T-helper 17 cell (primary cell): Measurements from ENCODE around the gene IFITM1. TPM values are rescaled to one million over a fixed set of nuclear protein-coding genes. Genes with fewer than 3 reads are reported as not detected.
A peak's percentile ranks its signal among the peaks of the same experiment; 100 is the strongest.

Experiments used
- ATAC-seq: fragments of 150-1000 bp; cut with Tn5 transposase; 2 replicates; pipeline ENCODE4 v1.10.0; 2021; ENCODE audit warnings: mild to moderate bottlenecking, moderate library complexity
- DNase-seq, 3 donors: peaks; one replicate each; pipeline versions ENCODE4 v3.0.0 to v3.0.0-alpha.2; 2020 to 2021
- H3K9me3 ChIP-seq: one replicate; pipeline ENCODE4 v1.7.0; 2013; ENCODE audit warnings: low read length, mild to moderate bottlenecking; ENCODE audit not compliant: control insufficient read depth, poor library complexity, severe bottlenecking
- H3K27ac Mint-ChIP-seq: one replicate; pipeline ENCODE4 v1.8.0; 2022; ENCODE audit warnings: mild to moderate bottlenecking, moderate library complexity, mixed read lengths
- H3K27me3 Mint-ChIP-seq: one replicate; pipeline ENCODE4 v1.8.0; 2022; ENCODE audit warnings: mixed read lengths
- H3K36me3 Mint-ChIP-seq: one replicate; pipeline ENCODE4 v1.8.0; 2022; ENCODE audit warnings: low read depth, mixed read lengths
- H3K4me1 Mint-ChIP-seq: one replicate; pipeline ENCODE4 v1.8.0; 2022; ENCODE audit warnings: mild to moderate bottlenecking, mixed read lengths
- H3K4me3 Mint-ChIP-seq: one replicate; pipeline ENCODE4 v1.8.0; 2022; ENCODE audit warnings: mild to moderate bottlenecking, moderate library complexity, mixed read lengths
- total RNA-seq, 4 donors: library from RNA in 2 of 4; stranded (reverse) in 2 of 4; gene quantifications; one replicate each; pipeline ENCODE4 v1.2.3 and lab custom pipeline; 2022 to 2026

The IFITM1 gene
- total RNA-seq, 2 donors from 2014 or later, result 344 to 363 TPM

- ATAC-seq (no peak), DNase-seq (peak in 1 of 3 donors; percentile 3)
- Mint-ChIP-seq H3K4me3 (no peak overlapping the region), H3K36me3 (no peaks in the 10 kb centered on the region), H3K27ac (no peak overlapping the region), H3K27me3 (no peaks in the 10 kb centered on the region), H3K4me1 (peaks cover 22% of the 10 kb centered on the region)
- H3K9me3 ChIP-seq, result no peaks in the 10 kb centered on the region
Observed at GRCh38 chr11:293852-294661, 19.8 kb upstream of the IFITM1 start.

GRCh38 chr11:294780-295179 is 19.1 kb upstream of the IFITM1 start:
- H3K9me3 ChIP-seq, result no peaks in the 10 kb centered on the region
- Mint-ChIP-seq H3K36me3 (no peaks in the 10 kb centered on the region), H3K27me3 (no peaks in the 10 kb centered on the region), H3K4me3 (no peak overlapping the region), H3K27ac (no peak overlapping the region), H3K4me1 (peaks cover 18% of the 10 kb centered on the region)
- DNase-seq (peak in 1 of 3 donors; percentile 3), ATAC-seq (no peak)

- H3K9me3 ChIP-seq, result no peaks in the 10 kb centered on the region
- H3K36me3 Mint-ChIP-seq, result no peaks in the 10 kb centered on the region
- H3K4me3 Mint-ChIP-seq, result no peak overlapping the region
- peak in 1 of 3 donors; percentile 3 for DNase-seq
- no peak overlapping the region for H3K27ac Mint-ChIP-seq
- no peaks in the 10 kb centered on the region for H3K27me3 Mint-ChIP-seq
- no peak for ATAC-seq
- peaks cover 16% of the 10 kb centered on the region for H3K4me1 Mint-ChIP-seq
Observed at GRCh38 chr11:295351-296170, 18.3 kb upstream of the IFITM1 start.

DNA sequence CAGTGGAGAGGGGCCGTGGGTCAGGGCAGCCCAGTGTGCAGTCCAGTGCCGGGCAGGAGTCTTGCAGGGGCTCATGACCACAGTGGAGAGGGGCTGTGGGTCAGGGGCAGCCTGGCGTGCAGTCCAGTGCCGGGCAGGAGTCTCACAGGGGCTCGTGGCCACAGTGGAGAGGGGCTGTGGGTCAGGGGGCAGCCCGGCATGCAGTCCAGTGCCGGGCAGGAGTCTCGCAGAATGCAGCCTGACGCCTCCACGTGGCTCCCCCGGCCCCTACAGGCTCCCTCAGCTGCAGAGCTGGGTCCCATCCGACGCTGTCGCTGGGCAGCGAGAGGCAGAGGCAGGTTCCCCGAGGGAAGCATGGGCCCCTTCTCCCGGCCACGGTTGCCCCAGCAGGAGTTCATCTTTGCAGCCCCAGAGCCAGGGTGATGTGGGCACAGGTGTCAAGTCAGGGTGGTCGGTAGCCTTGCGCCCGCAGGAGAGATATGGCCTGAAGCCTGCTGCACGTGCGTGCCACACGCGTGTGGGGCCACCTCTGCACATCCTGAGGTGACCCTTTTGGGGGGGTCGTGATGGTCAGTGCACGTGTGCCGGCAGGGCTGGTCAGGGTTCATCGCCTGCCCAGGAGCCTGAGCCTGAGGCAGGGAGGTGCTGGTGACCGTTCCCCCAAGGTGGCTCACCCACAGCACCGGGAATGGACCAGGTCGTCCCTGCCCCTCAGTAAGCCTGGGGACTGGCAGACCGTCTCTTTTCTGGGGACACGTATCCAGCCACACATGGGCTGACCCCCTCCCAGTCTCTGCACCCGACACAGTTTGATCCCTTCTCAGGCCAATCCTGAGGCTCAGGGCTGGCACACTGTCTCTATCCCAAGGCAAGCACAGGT is 17.4 kb upstream of the IFITM1 start:
- DNase-seq, result peak in 1 of 3 donors; percentile 3
- H3K27ac Mint-ChIP-seq, result no peak overlapping the region
- H3K27me3 Mint-ChIP-seq, result no peaks in the 10 kb centered on the region
- ATAC-seq, result no peak
- H3K36me3 Mint-ChIP-seq, result no peaks in the 10 kb centered on the region
- H3K4me3 Mint-ChIP-seq, result no peak overlapping the region
- H3K9me3 ChIP-seq, result no peaks in the 10 kb centered on the region
- peaks cover 11% of the 10 kb centered on the region for H3K4me1 Mint-ChIP-seq

DNA sequence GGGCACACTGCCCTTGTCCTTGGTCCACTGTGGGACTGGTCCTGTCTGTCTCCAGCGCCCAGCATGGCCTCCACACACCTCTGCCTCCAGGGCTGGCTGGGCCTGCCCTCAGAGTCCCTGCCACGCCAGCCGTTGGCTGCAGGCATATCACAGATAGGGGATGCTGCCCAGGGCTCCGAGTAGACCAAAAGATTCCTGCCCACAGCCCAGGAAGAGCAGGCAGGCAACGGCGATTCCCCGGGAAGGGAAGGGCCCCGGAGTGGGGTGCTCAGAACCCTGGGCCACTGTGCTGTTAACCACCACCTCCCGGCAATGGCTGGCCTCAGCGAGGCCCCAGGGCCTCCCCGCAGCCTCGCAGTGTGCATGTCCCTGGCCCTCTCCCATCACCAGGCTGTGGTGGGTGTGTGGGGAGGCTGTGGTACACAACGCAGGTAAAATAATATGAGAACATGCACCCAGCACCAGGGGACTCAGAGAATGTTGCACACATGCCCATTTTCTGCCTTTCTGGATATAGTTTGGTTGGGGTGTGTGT is 16.7 kb upstream of the IFITM1 start:
- H3K4me3 Mint-ChIP-seq, result peak overlapping the region; percentile 72
- peak in 2 of 3 donors; percentile 4 to 10 for DNase-seq
- peak overlapping the region; percentile 81 for H3K27ac Mint-ChIP-seq
- peaks cover 11% of the 10 kb centered on the region for H3K4me1 Mint-ChIP-seq
- peak; percentile 40 for ATAC-seq
- H3K36me3 Mint-ChIP-seq, result no peaks in the 10 kb centered on the region
- no peaks in the 10 kb centered on the region for H3K9me3 ChIP-seq
- no peaks in the 10 kb centered on the region for H3K27me3 Mint-ChIP-seq

GRCh38 chr11:297586-298405 is 16.0 kb upstream of the IFITM1 start:
- peaks cover 14% of the 10 kb centered on the region for H3K4me1 Mint-ChIP-seq
- ATAC-seq, result peak; percentile 71
- DNase-seq, result peak; percentile 7 to 16 (median 11)
- no peaks in the 10 kb centered on the region for H3K36me3 Mint-ChIP-seq
- H3K4me3 Mint-ChIP-seq, result peak overlapping the region; percentile 72
- H3K27me3 Mint-ChIP-seq, result no peaks in the 10 kb centered on the region
- peak overlapping the region; percentile 81 for H3K27ac Mint-ChIP-seq
- H3K9me3 ChIP-seq, result no peaks in the 10 kb centered on the region

DNA sequence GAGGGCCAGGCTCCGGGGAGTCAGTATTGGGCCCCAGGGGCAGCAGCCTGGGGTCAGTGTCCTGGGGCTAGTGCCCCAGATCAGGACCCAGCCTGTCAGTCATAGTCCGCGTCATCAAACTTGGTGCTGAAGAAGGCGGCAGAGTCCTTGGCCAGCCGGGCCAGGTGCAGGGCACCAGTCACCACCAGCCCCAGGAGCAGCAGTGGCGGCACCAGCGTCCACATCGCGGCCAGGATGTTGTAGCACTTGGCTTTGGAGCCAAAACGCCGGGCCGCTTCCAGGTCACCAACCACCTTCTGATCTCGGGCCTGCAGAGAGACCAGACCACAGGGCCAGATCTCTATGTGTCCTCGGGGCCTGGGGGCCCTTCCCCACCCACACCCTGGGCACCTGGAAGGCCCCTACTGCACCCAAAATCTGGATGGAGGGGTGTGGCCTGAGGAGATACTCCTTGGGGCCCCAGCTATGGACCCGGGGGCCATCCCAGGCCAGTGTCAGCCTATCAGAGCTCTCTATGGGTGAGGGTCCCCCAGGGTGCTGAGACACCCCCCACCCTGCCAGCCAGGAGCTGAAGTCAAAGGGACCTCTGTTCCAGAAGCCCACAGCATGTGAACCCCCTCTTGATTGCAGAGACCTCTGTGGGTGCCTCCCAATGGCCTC is 15.3 kb upstream of the IFITM1 start:
- no peaks in the 10 kb centered on the region for H3K9me3 ChIP-seq
- DNase-seq (peak; percentile 4 to 9 (median 7)), ATAC-seq (no peak)
- Mint-ChIP-seq H3K4me1 (peaks cover 16% of the 10 kb centered on the region), H3K4me3 (no peak overlapping the region), H3K36me3 (no peaks in the 10 kb centered on the region), H3K27ac (peak overlapping the region; percentile 81), H3K27me3 (no peaks in the 10 kb centered on the region)

DNA sequence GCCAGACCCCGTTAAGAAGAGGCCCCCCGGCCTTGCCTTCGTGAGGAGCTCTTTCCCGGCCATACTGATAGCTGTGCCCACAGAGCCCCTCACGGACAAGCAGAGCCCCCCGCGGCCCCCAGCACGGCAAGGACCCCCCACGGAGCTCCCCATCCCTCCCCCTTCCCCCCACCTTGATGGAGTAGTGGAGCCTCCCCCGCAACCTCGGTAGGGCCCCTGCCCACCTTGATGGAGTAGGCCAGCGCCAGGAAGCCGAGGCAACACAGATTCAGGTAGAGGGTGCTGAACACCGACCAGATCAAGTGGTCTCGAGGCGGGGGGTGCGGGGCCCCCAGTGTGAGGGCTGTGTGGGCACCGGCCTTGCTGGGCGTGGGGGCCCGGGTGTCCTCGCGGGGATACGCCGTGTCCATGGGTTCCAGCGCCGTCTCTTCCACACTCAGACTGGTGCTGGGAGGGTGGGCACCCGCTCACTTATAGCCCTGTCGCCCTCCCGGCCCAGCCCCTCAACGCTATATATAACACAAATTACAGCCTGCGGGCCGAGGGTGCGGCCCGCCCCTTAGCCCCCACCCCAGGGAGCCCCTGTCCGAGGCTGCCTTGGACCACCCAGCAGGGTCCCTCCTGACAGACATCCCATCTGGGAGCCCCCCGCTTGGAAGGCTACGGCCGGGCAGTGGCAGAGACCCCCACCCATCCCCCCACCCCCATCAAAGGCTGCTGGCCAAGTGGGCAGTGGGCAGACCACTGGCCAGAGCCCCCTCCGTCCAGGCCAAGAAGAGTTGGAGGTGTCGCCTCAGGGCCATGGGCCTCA is 14.6 kb upstream of the IFITM1 start, which contains the start of gene IFITM5:
Gene IFITM5 (minus strand): TSS at position 446 of the 811 bp plus-strand sequence. CDS start 36 bp downstream, at position 410.
- Mint-ChIP-seq H3K4me3 (no peak within 1 kb of the TSS), H3K36me3 (no peaks in the 10 kb centered on the region), H3K27ac (peak within 1 kb of the TSS; percentile 81), H3K27me3 (no peaks in the 10 kb centered on the region), H3K4me1 (peaks cover 16% of the 10 kb centered on the region)
- no peaks in the 10 kb centered on the region for H3K9me3 ChIP-seq
- ATAC-seq, result no peak
- peak in 2 of 3 donors; percentile 4 to 9 for DNase-seq

DNA sequence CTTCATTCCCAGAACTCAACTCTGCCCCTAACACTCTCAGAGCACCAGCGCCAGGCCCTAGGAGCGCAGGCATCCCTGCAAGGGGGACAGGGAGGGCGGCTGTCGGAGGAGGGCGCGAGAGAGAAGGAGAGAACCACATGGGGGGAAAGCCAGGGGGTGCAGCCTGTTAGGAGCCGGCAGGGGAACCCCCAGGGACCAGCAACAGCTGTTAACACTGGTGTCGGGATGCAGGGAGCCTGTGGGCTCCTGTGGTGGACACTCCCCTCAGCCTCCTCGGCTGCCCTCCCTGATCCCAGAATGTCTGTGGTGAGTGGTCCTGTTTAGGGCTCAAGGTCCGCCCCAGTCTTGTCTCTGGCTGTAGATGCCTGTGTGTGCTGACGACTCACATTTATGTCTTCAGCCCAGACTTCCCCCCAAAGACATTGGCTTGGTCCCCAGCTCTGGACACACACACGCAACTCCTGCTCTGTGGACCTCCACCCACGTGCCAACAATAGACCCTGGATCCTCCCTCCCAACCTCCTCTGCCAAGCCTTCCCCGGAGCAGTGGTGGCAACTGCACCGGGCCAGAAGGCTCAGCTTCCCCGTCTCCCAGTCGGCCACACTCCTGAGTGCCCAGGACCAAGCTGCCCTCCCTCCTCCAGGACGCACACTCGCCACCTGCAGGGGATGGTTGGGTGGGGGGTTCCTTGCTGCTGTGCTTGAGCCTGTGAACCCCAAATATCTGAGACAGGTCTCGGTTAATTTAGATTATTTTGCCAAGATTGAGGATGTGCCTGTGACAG is 13.7 kb upstream of the IFITM1 start:
- H3K4me1 Mint-ChIP-seq, result peaks cover 16% of the 10 kb centered on the region
- no peaks in the 10 kb centered on the region for H3K27me3 Mint-ChIP-seq
- H3K36me3 Mint-ChIP-seq, result no peaks in the 10 kb centered on the region
- DNase-seq (peak in 1 of 3 donors; percentile 3), ATAC-seq (no peak)
- H3K9me3 ChIP-seq, result no peaks in the 10 kb centered on the region
- H3K4me3 Mint-ChIP-seq, result no peak overlapping the region
- no peak overlapping the region for H3K27ac Mint-ChIP-seq

- H3K9me3 ChIP-seq, result no peaks in the 10 kb centered on the region
- no peak overlapping the region for H3K27ac Mint-ChIP-seq
- peaks cover 3% of the 10 kb centered on the region for H3K36me3 Mint-ChIP-seq
- ATAC-seq, result no peak
- no peak overlapping the region for H3K4me3 Mint-ChIP-seq
- no peaks in the 10 kb centered on the region for H3K27me3 Mint-ChIP-seq
- peaks cover 17% of the 10 kb centered on the region for H3K4me1 Mint-ChIP-seq
- no peak for DNase-seq
Observed at GRCh38 chr11:303363-303762, 10.5 kb upstream of the IFITM1 start.
